Panc1 (cell line): ENCODE results near the gene CCBE1. TPM values are rescaled to one million over a fixed set of nuclear protein-coding genes. Genes with fewer than 3 reads are reported as not detected.

ENCODE experiments used
- ATAC-seq: fragments of 200-7000 bp; cut with Tn5 transposase; 2 replicates; pipeline ENCODE4 v1.9.1; 2020; ENCODE audit warnings: mild to moderate bottlenecking, moderate library complexity
- BruUV-seq: library from RNA; stranded (reverse); fragments of 400-500 nt; replicated peaks from 2 replicates; lab custom pipeline; 2021; lab: Mats Ljungman, UMichigan
- CTCF ChIA-PET: fragments of 300-600 bp; sonication (Branson Sonifier 250); formaldehyde crosslinking; loops from one replicate; lab custom pipeline; 2022; ENCODE audit warnings: antibody characterized with exemption; lab: Charles Lee
- POLR2A ChIA-PET: fragments of 300-600 bp; sonication (Branson Sonifier 250); formaldehyde crosslinking; loops from one replicate; lab custom pipeline; 2022; ENCODE audit warnings: antibody characterized with exemption; lab: Charles Lee
- DNase-seq: peaks from one replicate; pipeline ENCODE4 v3.0.0-alpha.2; 2010; ENCODE audit warnings: low read depth, low spot score
- H3K27ac ChIP-seq: 2 replicates; pipeline ENCODE4 v1.5.1; 2011; ENCODE audit warnings: mild to moderate bottlenecking, low read length, inconsistent platforms
- H3K27me3 ChIP-seq: fragments of 200-500 bp; sonication (Bioruptor generic); 2 replicates; pipeline ENCODE4 v1.6.0; 2014; ENCODE audit warnings: low read length, inconsistent platforms; ENCODE audit not compliant: control insufficient read depth, insufficient read depth
- H3K36me3 ChIP-seq: fragments of 200-500 bp; sonication (Bioruptor generic); 2 replicates; pipeline ENCODE4 v1.5.1; 2014; ENCODE audit warnings: inconsistent platforms, mild to moderate bottlenecking, low read length, moderate library complexity; ENCODE audit not compliant: control insufficient read depth, insufficient read depth
- H3K4me1 ChIP-seq: 2 replicates; pipeline ENCODE4 v1.5.1; 2011; ENCODE audit warnings: inconsistent platforms, mild to moderate bottlenecking, low read length, moderate library complexity; ENCODE audit not compliant: control insufficient read depth, insufficient read depth
- H3K4me3 ChIP-seq, 2 experiments: 2 replicates each; pipeline ENCODE4 v1.5.1; 2011 to 2012; ENCODE audit warnings: low read depth in 2 of 2, low read length in 2 of 2, mild to moderate bottlenecking in 2 of 2, inconsistent platforms in 1 of 2, moderate library complexity in 1 of 2
- H3K9me3 ChIP-seq: fragments of 200-500 bp; sonication (Bioruptor generic); 2 replicates; pipeline ENCODE4 v1.5.1; 2014; ENCODE audit warnings: low read depth, mild to moderate bottlenecking, inconsistent platforms, low read length, moderate library complexity; ENCODE audit not compliant: control insufficient read depth, insufficient read depth
- POLR2AphosphoS5 ChIP-seq: IDR thresholded peaks from 2 replicates; pipeline ENCODE4 v1.6.1; 2012; ENCODE audit warnings: mild to moderate bottlenecking, low read depth, low read length, moderate library complexity
- SIN3A ChIP-seq: IDR thresholded peaks from 2 replicates; pipeline ENCODE4 v1.6.1; 2012; ENCODE audit warnings: low read depth, mild to moderate bottlenecking, low read length, moderate library complexity, borderline replicate concordance; ENCODE audit not compliant: insufficient read depth
- TCF7L2 ChIP-seq: IDR thresholded peaks from 2 replicates; pipeline ENCODE4 v1.6.1; 2011; ENCODE audit warnings: mild to moderate bottlenecking, low read depth, low read length, inconsistent platforms
- in situ Hi-C: cut with HindIII; loops from 2 replicates; pipeline ENCODE4 v1.10.0; 2016; ENCODE audit warnings: low sequenced_read_pairs, low pct_unique_long_range_greater_than_20kb
- intact Hi-C: fragments of 100-400 bp; cut with micrococcal nuclease; formaldehyde crosslinking; loops from one replicate; pipeline ENCODE4 v1.10.0; 2022; ENCODE audit not compliant: unreplicated experiment
- total RNA-seq: library from RNA; stranded (reverse); gene quantifications from one replicate; pipeline ENCODE4 v1.2.1, GENCODE V29; 2021; ENCODE audit not compliant: unreplicated experiment
- TF ChIP-seq, protein P1 (sequence below), 2 experiments: IDR thresholded peaks; 2 replicates each; pipeline ENCODE4 v1.6.1; 2011 to 2012; ENCODE audit warnings: low read depth in 2 of 2, control low read depth in 1 of 2, low read length in 1 of 2, mild to moderate bottlenecking in 1 of 2, moderate library complexity in 1 of 2; ENCODE audit not compliant: insufficient read depth in 1 of 2
- TF ChIP-seq, protein P2 (sequence below): fragments of 450-650 bp; IDR thresholded peaks from 2 replicates; pipeline ENCODE4 v1.5.1; 2017; ENCODE audit warnings: mild to moderate bottlenecking

The CCBE1 gene
- total RNA-seq, 1 experiment from 2014 or later, result 0.13 TPM

DNA sequence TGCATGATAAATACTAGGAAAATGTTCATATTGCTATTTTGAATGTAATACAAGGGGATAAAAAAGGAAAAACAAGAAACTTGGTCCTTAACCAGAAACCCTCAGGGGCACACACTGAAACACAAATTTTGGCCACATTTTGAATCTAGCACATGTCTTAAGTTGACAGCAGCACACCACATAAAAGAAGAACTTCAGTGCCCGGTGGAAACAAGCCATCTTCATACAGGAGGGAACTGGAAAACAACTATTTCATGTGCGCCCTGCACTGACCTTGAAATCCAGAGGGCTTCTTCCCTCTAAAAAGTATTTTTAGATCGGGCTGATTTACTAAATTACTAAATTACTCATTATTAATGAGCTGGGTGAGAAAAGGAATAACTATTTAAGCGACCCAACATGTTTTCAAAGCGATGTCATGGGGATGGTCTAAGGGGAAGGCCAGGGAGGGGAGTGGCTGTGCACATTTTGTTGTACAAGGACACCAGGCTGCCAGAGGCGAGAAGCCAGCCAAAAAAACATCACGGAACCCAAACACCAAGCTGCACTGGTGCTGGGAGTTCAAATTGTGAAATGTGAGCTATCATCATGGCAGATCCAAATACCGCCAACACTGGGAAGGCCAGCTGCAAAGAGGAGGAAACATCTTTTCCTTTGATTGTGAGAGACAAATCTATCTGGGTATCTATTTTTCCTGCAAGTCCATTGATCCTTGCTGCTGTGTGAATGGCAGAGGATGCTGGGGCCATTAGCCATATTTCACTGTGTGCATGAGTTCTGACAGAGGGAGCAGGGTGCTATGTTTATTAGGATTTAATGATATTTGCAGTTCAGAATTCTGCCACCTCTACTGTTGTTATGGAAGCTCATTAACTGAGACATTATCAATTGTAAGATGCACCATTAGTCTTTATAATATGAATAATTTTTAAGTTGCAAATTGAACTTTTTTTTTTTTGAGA lies 187.5 kb downstream of the CCBE1 start:
- Histone ChIP-seq H3K36me3 (no peaks in the 10 kb centered on the region), H3K4me3 (no peak overlapping the region), H3K27ac (no peak overlapping the region), H3K27me3 (peaks cover 1% of the 10 kb centered on the region; the same call in 1 of the 2 replicates), H3K4me1 (no peaks in the 10 kb centered on the region), H3K9me3 (no peaks in the 10 kb centered on the region)
- intact Hi-C loops, result no loop called here
- POLR2A ChIA-PET, result no interaction called here
- DNase-seq, result no peak
- in situ Hi-C loops, result no loop called here
- ATAC-seq, result no peak
- BruUV-seq, result no TSS peak
- TF ChIP-seq TCF7L2 (no peak), POLR2AphosphoS5 (no peak), SIN3A (no peak)
- TF ChIP-seq, protein P1, sequence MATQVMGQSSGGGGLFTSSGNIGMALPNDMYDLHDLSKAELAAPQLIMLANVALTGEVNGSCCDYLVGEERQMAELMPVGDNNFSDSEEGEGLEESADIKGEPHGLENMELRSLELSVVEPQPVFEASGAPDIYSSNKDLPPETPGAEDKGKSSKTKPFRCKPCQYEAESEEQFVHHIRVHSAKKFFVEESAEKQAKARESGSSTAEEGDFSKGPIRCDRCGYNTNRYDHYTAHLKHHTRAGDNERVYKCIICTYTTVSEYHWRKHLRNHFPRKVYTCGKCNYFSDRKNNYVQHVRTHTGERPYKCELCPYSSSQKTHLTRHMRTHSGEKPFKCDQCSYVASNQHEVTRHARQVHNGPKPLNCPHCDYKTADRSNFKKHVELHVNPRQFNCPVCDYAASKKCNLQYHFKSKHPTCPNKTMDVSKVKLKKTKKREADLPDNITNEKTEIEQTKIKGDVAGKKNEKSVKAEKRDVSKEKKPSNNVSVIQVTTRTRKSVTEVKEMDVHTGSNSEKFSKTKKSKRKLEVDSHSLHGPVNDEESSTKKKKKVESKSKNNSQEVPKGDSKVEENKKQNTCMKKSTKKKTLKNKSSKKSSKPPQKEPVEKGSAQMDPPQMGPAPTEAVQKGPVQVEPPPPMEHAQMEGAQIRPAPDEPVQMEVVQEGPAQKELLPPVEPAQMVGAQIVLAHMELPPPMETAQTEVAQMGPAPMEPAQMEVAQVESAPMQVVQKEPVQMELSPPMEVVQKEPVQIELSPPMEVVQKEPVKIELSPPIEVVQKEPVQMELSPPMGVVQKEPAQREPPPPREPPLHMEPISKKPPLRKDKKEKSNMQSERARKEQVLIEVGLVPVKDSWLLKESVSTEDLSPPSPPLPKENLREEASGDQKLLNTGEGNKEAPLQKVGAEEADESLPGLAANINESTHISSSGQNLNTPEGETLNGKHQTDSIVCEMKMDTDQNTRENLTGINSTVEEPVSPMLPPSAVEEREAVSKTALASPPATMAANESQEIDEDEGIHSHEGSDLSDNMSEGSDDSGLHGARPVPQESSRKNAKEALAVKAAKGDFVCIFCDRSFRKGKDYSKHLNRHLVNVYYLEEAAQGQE (IDR thresholded peaks at IDR 0.05; ENCODE audit: insufficient read depth in 1 of 2, low read depth in 2 of 2, low read length in 1 of 2), result no peak
- TF ChIP-seq, protein P2, sequence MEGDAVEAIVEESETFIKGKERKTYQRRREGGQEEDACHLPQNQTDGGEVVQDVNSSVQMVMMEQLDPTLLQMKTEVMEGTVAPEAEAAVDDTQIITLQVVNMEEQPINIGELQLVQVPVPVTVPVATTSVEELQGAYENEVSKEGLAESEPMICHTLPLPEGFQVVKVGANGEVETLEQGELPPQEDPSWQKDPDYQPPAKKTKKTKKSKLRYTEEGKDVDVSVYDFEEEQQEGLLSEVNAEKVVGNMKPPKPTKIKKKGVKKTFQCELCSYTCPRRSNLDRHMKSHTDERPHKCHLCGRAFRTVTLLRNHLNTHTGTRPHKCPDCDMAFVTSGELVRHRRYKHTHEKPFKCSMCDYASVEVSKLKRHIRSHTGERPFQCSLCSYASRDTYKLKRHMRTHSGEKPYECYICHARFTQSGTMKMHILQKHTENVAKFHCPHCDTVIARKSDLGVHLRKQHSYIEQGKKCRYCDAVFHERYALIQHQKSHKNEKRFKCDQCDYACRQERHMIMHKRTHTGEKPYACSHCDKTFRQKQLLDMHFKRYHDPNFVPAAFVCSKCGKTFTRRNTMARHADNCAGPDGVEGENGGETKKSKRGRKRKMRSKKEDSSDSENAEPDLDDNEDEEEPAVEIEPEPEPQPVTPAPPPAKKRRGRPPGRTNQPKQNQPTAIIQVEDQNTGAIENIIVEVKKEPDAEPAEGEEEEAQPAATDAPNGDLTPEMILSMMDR, result no peak
- CTCF ChIA-PET, result interaction anchor here (0.5 kb wide), 1 partner anchor 200 kb away, joined by 6 read pairs; no protein-coding TSS in a partner anchor

DNA sequence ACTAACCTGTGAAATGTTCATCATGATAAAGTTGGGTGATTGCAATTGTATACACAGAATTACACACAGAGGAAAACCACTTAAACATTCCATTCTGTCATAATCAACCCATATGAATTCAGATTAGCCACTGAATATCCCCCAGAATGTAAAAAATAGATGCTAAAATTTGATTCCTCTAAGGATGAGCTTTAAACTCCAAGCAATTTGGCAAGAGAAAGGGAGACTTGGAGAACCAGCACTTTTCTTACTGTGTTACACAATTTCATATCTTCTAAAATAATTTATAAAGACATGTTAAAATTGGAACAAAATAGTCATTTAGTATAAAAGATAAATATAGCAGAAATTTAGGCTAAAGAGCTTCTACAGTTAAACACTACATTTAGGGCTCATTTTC lies 191.9 kb downstream of the CCBE1 start:
- Histone ChIP-seq H3K4me3 (no peak overlapping the region), H3K27me3 (no peaks in the 10 kb centered on the region), H3K9me3 (no peaks in the 10 kb centered on the region), H3K4me1 (no peaks in the 10 kb centered on the region), H3K36me3 (no peaks in the 10 kb centered on the region), H3K27ac (no peak overlapping the region)
- no TSS peak for BruUV-seq
- TF ChIP-seq, protein P2, result no peak
- TF ChIP-seq TCF7L2, result no peak
- DNase-seq (no peak), ATAC-seq (no peak)
- ChIA-PET CTCF (no interaction called here), POLR2A (no interaction called here)
- intact Hi-C loops (no loop called here), in situ Hi-C loops (no loop called here)
